Mononuclear cell (primary cell): Measurements from ENCODE around the gene DOCK2. TPM values are rescaled to one million over a fixed set of nuclear protein-coding genes. Genes with fewer than 3 reads are reported as not detected.

Source experiments
- H3K27me3 ChIP-seq: 2 replicates; pipeline ENCODE4 v1.6.0; 2011; ENCODE audit warnings: low read length, control low read depth; ENCODE audit not compliant: insufficient read depth
- H3K4me1 ChIP-seq: 2 replicates; pipeline ENCODE4 v1.5.1; 2011; ENCODE audit warnings: mild to moderate bottlenecking, low read length, control low read depth; ENCODE audit not compliant: insufficient read depth
- H3K4me3 ChIP-seq: 2 replicates; pipeline ENCODE4 v1.5.1; 2011; ENCODE audit warnings: mild to moderate bottlenecking, low read length, moderate library complexity
- H3K9me3 ChIP-seq: 2 replicates; pipeline ENCODE4 v1.5.1; 2011; ENCODE audit warnings: low read depth, mild to moderate bottlenecking, control low read depth, low read length
- total RNA-seq: library from RNA; depleted of rRNA; stranded (reverse); fragments of >200 nt; gene quantifications from one replicate; pipeline ENCODE4 v1.2.3, GENCODE V29; 2012

Gene DOCK2
- total RNA-seq, 1 donor: 244 TPM

GRCh38 chr5:170131235-170131634, 494.2 kb downstream of the DOCK2 start:
- Histone ChIP-seq H3K27me3 (peaks cover 3% of the 10 kb centered on the region), H3K9me3 (peaks cover 9% of the 10 kb centered on the region), H3K4me1 (no peaks in the 10 kb centered on the region), H3K4me3 (no peak overlapping the region)

GRCh38 chr5:170132269-170132975, 495.3 kb downstream of the DOCK2 start:
- Histone ChIP-seq H3K27me3 (no peaks in the 10 kb centered on the region), H3K4me3 (no peak overlapping the region), H3K9me3 (no peaks in the 10 kb centered on the region), H3K4me1 (no peaks in the 10 kb centered on the region)

Other genes with a start within 250 kb of the DOCK2 start
- 3.7 TPM for gene SPDL1, start 53.5 kb upstream of the DOCK2 start, total RNA-seq